ENCODE results near the gene CCKAR.

Gene CCKAR
- total RNA-seq: 0 reads per million in 3 donors

DNA sequence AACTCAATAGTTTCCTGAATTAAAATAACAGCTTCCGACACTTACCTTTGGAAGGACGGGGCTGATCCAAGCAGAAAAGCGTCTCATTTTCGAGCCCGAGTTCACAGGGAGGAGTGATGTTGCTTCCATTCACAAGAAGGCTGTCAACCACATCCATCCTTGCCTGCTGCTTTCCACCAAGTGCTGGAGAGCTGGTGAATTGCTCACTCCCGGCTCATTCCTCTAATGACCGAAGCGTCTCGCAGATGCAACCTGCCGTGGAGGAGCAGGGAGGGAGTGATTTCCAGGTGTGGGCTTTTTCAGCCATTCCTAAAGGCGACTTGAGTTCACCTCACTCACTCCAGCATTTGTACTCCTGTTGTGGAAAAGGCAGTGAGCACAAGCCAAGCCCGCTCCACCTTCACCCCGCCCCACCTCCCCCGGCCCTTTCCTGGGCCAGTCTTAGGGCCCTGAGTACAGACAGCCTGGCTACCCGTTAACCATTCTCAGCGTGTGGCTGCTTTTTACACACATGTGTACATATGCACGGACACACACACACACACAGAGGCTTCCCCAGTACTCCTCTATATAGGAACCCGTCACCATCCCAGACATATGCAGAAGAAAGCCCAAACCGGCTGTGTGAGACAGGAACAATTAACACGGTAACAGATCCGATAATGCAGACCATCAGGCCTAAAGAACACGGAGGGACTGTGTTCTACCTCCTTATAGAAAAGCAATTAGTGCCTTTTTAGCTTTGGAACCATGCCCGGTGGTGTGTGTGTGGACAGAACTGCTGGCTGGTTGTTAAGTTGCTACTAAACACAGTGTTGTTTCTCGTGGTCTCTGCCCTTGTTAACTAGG, at the start of gene CCKAR:
TSS of gene CCKAR (minus strand) at position 374 of the 849 bp plus-strand sequence. CDS start at position 157, 217 bp downstream.
- Histone ChIP-seq H3K4me1 (ENCODE audit: control insufficient read depth, insufficient read depth, low read length, poor library complexity, severe bottlenecking) (no peaks in the 10 kb centered on the region), H3K27ac (ENCODE audit: insufficient read depth, low read length, poor library complexity, severe bottlenecking) (no peak within 1 kb of the TSS), H3K4me3 (ENCODE audit: insufficient read depth, low read depth, low read length, poor library complexity, severe bottlenecking) (no peak within 1 kb of the TSS), H3K9me3 (ENCODE audit: control insufficient read depth, low read length) (no peaks in the 10 kb centered on the region), H3K27me3 (replicated peaks; ENCODE audit: control insufficient read depth, insufficient read depth, low read length, poor library complexity, severe bottlenecking) (no peaks in the 10 kb centered on the region), H3K36me3 (ENCODE audit: control insufficient read depth, insufficient read depth, low read length) (no peaks in the 10 kb centered on the region)
- no peak for DNase-seq

GRCh38 chr4:26533685-26534084, 43.4 kb upstream of the CCKAR start:
- DNase-seq: no peak
- Histone ChIP-seq H3K9me3 (ENCODE audit: control insufficient read depth, low read length) (no peaks in the 10 kb centered on the region), H3K4me3 (ENCODE audit: insufficient read depth, low read depth, low read length, poor library complexity, severe bottlenecking) (no peak overlapping the region), H3K4me1 (ENCODE audit: control insufficient read depth, insufficient read depth, low read length, poor library complexity, severe bottlenecking) (no peaks in the 10 kb centered on the region), H3K27ac (ENCODE audit: insufficient read depth, low read length, poor library complexity, severe bottlenecking) (no peak overlapping the region), H3K36me3 (ENCODE audit: control insufficient read depth, insufficient read depth, low read length) (no peaks in the 10 kb centered on the region), H3K27me3 (replicated peaks; ENCODE audit: control insufficient read depth, insufficient read depth, low read length, poor library complexity, severe bottlenecking) (no peaks in the 10 kb centered on the region)

GRCh38 chr4:26531491-26532116, 41.3 kb upstream of the CCKAR start:
- Histone ChIP-seq H3K27me3 (replicated peaks; ENCODE audit: control insufficient read depth, insufficient read depth, low read length, poor library complexity, severe bottlenecking) (no peaks in the 10 kb centered on the region), H3K4me3 (ENCODE audit: insufficient read depth, low read depth, low read length, poor library complexity, severe bottlenecking) (no peak overlapping the region), H3K36me3 (ENCODE audit: control insufficient read depth, insufficient read depth, low read length) (no peaks in the 10 kb centered on the region), H3K4me1 (ENCODE audit: control insufficient read depth, insufficient read depth, low read length, poor library complexity, severe bottlenecking) (no peaks in the 10 kb centered on the region), H3K9me3 (ENCODE audit: control insufficient read depth, low read length) (no peaks in the 10 kb centered on the region), H3K27ac (ENCODE audit: insufficient read depth, low read length, poor library complexity, severe bottlenecking) (no peak overlapping the region)
- no peak for DNase-seq

GRCh38 chr4:26530099-26530498, 39.8 kb upstream of the CCKAR start:
- no peak for DNase-seq
- Histone ChIP-seq H3K27ac (ENCODE audit: insufficient read depth, low read length, poor library complexity, severe bottlenecking) (no peak overlapping the region), H3K9me3 (ENCODE audit: control insufficient read depth, low read length) (no peaks in the 10 kb centered on the region), H3K4me3 (ENCODE audit: insufficient read depth, low read depth, low read length, poor library complexity, severe bottlenecking) (no peak overlapping the region), H3K4me1 (ENCODE audit: control insufficient read depth, insufficient read depth, low read length, poor library complexity, severe bottlenecking) (no peaks in the 10 kb centered on the region), H3K27me3 (replicated peaks; ENCODE audit: control insufficient read depth, insufficient read depth, low read length, poor library complexity, severe bottlenecking) (no peaks in the 10 kb centered on the region), H3K36me3 (ENCODE audit: control insufficient read depth, insufficient read depth, low read length) (no peaks in the 10 kb centered on the region)

DNA sequence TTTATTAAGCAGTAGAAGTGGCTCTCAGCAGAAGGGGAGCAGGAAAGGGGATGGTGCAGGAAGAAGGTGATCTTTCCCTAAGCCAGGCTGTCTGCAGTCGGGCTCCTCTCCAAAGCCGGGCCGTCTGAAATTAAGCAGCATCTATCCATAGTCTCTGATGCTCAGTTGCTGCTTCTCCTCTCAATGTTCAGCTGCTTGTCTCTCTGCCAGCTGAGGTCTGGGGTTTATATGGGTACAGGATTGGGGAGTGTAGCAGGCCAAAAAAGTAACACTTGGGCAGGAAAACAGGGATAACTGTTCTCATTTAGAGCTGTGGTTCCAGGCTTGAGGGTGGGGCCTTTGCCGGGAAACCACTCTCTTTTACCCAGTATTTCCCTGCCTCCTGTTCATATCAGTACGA, 39.2 kb upstream of the CCKAR start:
- Histone ChIP-seq H3K9me3 (ENCODE audit: control insufficient read depth, low read length) (no peaks in the 10 kb centered on the region), H3K36me3 (ENCODE audit: control insufficient read depth, insufficient read depth, low read length) (no peaks in the 10 kb centered on the region), H3K27ac (ENCODE audit: insufficient read depth, low read length, poor library complexity, severe bottlenecking) (no peak overlapping the region), H3K4me3 (ENCODE audit: insufficient read depth, low read depth, low read length, poor library complexity, severe bottlenecking) (no peak overlapping the region), H3K4me1 (ENCODE audit: control insufficient read depth, insufficient read depth, low read length, poor library complexity, severe bottlenecking) (no peaks in the 10 kb centered on the region), H3K27me3 (replicated peaks; ENCODE audit: control insufficient read depth, insufficient read depth, low read length, poor library complexity, severe bottlenecking) (no peaks in the 10 kb centered on the region)
- no peak for DNase-seq

DNA sequence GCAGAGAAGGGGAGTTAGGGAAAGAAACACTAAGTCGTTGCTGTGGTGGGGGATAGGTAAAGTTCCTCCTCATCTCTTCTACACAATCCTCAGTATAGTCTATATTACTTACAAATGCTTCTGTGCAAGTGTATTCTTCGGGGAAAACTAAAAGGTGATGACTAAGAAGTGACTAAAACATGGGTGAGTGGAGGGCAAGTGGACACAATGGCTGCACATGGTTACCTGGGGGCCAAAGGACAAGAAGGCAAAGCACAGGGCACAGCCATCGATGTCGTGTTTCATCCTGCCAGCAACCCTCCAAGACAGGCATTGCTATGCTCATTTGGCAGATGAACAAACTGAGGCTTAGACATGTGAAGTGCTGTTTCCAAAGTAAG, 35.5 kb upstream of the CCKAR start:
- no peaks in the 10 kb centered on the region for H3K36me3 ChIP-seq (ENCODE audit: control insufficient read depth, insufficient read depth, low read length)
- H3K4me3 ChIP-seq (ENCODE audit: insufficient read depth, low read depth, low read length, poor library complexity, severe bottlenecking): no peak overlapping the region
- H3K9me3 ChIP-seq (ENCODE audit: control insufficient read depth, low read length): no peaks in the 10 kb centered on the region
- H3K27me3 ChIP-seq (replicated peaks; ENCODE audit: control insufficient read depth, insufficient read depth, low read length, poor library complexity, severe bottlenecking): no peaks in the 10 kb centered on the region
- no peaks in the 10 kb centered on the region for H3K4me1 ChIP-seq (ENCODE audit: control insufficient read depth, insufficient read depth, low read length, poor library complexity, severe bottlenecking)
- no peak for DNase-seq
- H3K27ac ChIP-seq (ENCODE audit: insufficient read depth, low read length, poor library complexity, severe bottlenecking): no peak overlapping the region

DNA sequence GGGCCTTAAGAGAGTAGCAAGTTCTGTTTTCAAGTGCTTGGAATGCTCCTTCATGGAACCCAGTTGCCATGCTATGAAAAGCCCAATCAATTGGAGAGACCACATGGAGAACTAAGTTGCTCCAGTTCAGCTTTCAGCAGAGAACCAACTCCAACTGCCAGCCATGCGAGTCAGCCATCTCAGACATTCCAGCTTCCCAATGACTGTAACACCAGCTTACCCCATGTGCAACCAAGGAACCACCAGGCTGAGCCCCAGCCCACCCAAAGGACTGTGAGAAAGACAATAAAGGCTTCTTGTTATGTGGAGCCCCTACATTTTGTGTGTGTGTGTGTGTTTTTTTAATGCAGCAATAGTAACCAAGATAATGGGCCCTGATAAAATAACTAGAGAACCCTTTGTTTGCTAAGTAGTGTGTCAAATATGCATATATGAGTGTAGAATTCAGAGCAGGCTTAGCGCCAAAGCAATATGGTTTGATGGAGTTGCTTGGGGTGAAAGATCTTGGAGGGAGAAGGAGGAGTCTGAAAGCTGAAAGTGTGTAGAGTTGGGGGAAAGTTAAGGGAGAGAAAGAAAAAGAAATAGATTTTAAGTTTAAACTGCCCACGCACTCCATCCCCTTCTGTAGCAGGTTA, 35.0 kb upstream of the CCKAR start:
- no peak for DNase-seq
- Histone ChIP-seq H3K27ac (ENCODE audit: insufficient read depth, low read length, poor library complexity, severe bottlenecking) (no peak overlapping the region), H3K36me3 (ENCODE audit: control insufficient read depth, insufficient read depth, low read length) (no peaks in the 10 kb centered on the region), H3K9me3 (ENCODE audit: control insufficient read depth, low read length) (no peaks in the 10 kb centered on the region), H3K4me1 (ENCODE audit: control insufficient read depth, insufficient read depth, low read length, poor library complexity, severe bottlenecking) (no peaks in the 10 kb centered on the region), H3K4me3 (ENCODE audit: insufficient read depth, low read depth, low read length, poor library complexity, severe bottlenecking) (no peak overlapping the region), H3K27me3 (replicated peaks; ENCODE audit: control insufficient read depth, insufficient read depth, low read length, poor library complexity, severe bottlenecking) (no peaks in the 10 kb centered on the region)

- Histone ChIP-seq H3K27ac (ENCODE audit: insufficient read depth, low read length, poor library complexity, severe bottlenecking) (no peak overlapping the region), H3K36me3 (ENCODE audit: control insufficient read depth, insufficient read depth, low read length) (no peaks in the 10 kb centered on the region), H3K9me3 (ENCODE audit: control insufficient read depth, low read length) (no peaks in the 10 kb centered on the region), H3K4me3 (ENCODE audit: insufficient read depth, low read depth, low read length, poor library complexity, severe bottlenecking) (no peak overlapping the region), H3K4me1 (ENCODE audit: control insufficient read depth, insufficient read depth, low read length, poor library complexity, severe bottlenecking) (no peaks in the 10 kb centered on the region), H3K27me3 (replicated peaks; ENCODE audit: control insufficient read depth, insufficient read depth, low read length, poor library complexity, severe bottlenecking) (no peaks in the 10 kb centered on the region)
- DNase-seq: no peak
Observed at GRCh38 chr4:26524011-26524410, 33.7 kb upstream of the CCKAR start.

GRCh38 chr4:26522478-26522877, 32.2 kb upstream of the CCKAR start:
- no peak overlapping the region for H3K4me3 ChIP-seq (ENCODE audit: insufficient read depth, low read depth, low read length, poor library complexity, severe bottlenecking)
- DNase-seq: no peak
- H3K27ac ChIP-seq (ENCODE audit: insufficient read depth, low read length, poor library complexity, severe bottlenecking): no peak overlapping the region
- no peaks in the 10 kb centered on the region for H3K36me3 ChIP-seq (ENCODE audit: control insufficient read depth, insufficient read depth, low read length)
- no peaks in the 10 kb centered on the region for H3K4me1 ChIP-seq (ENCODE audit: control insufficient read depth, insufficient read depth, low read length, poor library complexity, severe bottlenecking)
- H3K27me3 ChIP-seq (replicated peaks; ENCODE audit: control insufficient read depth, insufficient read depth, low read length, poor library complexity, severe bottlenecking): no peaks in the 10 kb centered on the region
- H3K9me3 ChIP-seq (ENCODE audit: control insufficient read depth, low read length): no peaks in the 10 kb centered on the region

All from effector memory CD4-positive, alpha-beta T cell (primary cell).